GM19099 (cell line): ENCODE results near the gene FREM2.

ENCODE experiments used
- POLR2A ChIP-seq: IDR thresholded peaks from 3 replicates; pipeline ENCODE4 v1.6.1; 2011; ENCODE audit warnings: low read depth; ENCODE audit not compliant: insufficient read length; ENCODE audit errors: extremely low read depth

FREM2 gene

GRCh38 chr13:38819596-38819995 lies 132.7 kb downstream of the FREM2 start:
- TF ChIP-seq POLR2A, result no peak

- TF ChIP-seq POLR2A, result no peak
Measured at GRCh38 chr13:38821770-38822551, 135.1 kb downstream of the FREM2 start.

- no peak for TF ChIP-seq POLR2A
Measured at GRCh38 chr13:38824342-38824741, 137.5 kb downstream of the FREM2 start.

GRCh38 chr13:38826182-38826813 lies 139.4 kb downstream of the FREM2 start:
- no peak for TF ChIP-seq POLR2A

- TF ChIP-seq POLR2A, result no peak
Measured at GRCh38 chr13:38830442-38831045, 143.7 kb downstream of the FREM2 start.

GRCh38 chr13:38844581-38844980 lies 157.7 kb downstream of the FREM2 start:
- TF ChIP-seq POLR2A, result no peak

- no peak for TF ChIP-seq POLR2A
Measured at GRCh38 chr13:38848360-38848759, 161.5 kb downstream of the FREM2 start.

GRCh38 chr13:38849315-38849714 lies 162.4 kb downstream of the FREM2 start:
- TF ChIP-seq POLR2A, result no peak

GRCh38 chr13:38850868-38851626 lies 164.2 kb downstream of the FREM2 start:
- TF ChIP-seq POLR2A, result no peak

GRCh38 chr13:38854226-38854625 lies 167.3 kb downstream of the FREM2 start:
- TF ChIP-seq POLR2A, result no peak

GRCh38 chr13:38856065-38856464 lies 169.2 kb downstream of the FREM2 start:
- no peak for TF ChIP-seq POLR2A

GRCh38 chr13:38862443-38862842 lies 175.6 kb downstream of the FREM2 start:
- no peak for TF ChIP-seq POLR2A

GRCh38 chr13:38863536-38863935 lies 176.7 kb downstream of the FREM2 start:
- TF ChIP-seq POLR2A, result no peak

GRCh38 chr13:38866649-38867048 lies 179.8 kb downstream of the FREM2 start:
- TF ChIP-seq POLR2A, result no peak

- no peak for TF ChIP-seq POLR2A
Measured at GRCh38 chr13:38868399-38868798, 181.5 kb downstream of the FREM2 start.
